Caco-2 (cell line): ENCODE results near the gene PPP2R5C. TPM values are rescaled to one million over a fixed set of nuclear protein-coding genes. Genes with fewer than 3 reads are reported as not detected.
A peak's percentile ranks its signal among the peaks of the same experiment; 100 is the strongest.

Source experiments
- BruUV-seq: library from RNA; stranded (reverse); fragments of 400-500 nt; replicated peaks from 2 replicates; lab custom pipeline; 2021; lab: Mats Ljungman, UMichigan
- CTCF ChIA-PET: fragments of 300-600 bp; sonication (Branson Sonifier 250); formaldehyde crosslinking; loops from one replicate; lab custom pipeline; 2022; ENCODE audit warnings: antibody characterized with exemption; lab: Charles Lee
- POLR2A ChIA-PET: fragments of 300-600 bp; sonication (Branson Sonifier 250); formaldehyde crosslinking; loops from one replicate; lab custom pipeline; 2022; ENCODE audit warnings: antibody characterized with exemption; lab: Charles Lee
- DNase-seq, 2 experiments: peaks; one replicate each; pipeline versions ENCODE4 v3.0.0 to v3.0.0-alpha.2; 2020 to 2022
- H3K27me3 ChIP-seq: replicated peaks from 2 replicates; pipeline ENCODE4 v1.6.0; 2011; ENCODE audit warnings: low read length; ENCODE audit not compliant: control insufficient read depth, insufficient read depth
- H3K36me3 ChIP-seq: 2 replicates; pipeline ENCODE4 v1.5.1; 2011; ENCODE audit warnings: low read length; ENCODE audit not compliant: control insufficient read depth, insufficient read depth
- H3K4me1 ChIP-seq: fragments of 250-450 bp; sonication (Bioruptor Pico); 2 replicates; pipeline ENCODE4 v1.5.1; 2020; ENCODE audit warnings: mild to moderate bottlenecking
- H3K4me3 ChIP-seq: 2 replicates; pipeline ENCODE4 v1.5.1; 2011; ENCODE audit warnings: low read depth, mild to moderate bottlenecking, control low read depth, low read length
- H3K9me3 ChIP-seq: fragments of 250-450 bp; sonication (Bioruptor Pico); 2 replicates; pipeline ENCODE4 v1.5.1; 2020; ENCODE audit warnings: mild to moderate bottlenecking, moderate library complexity
- H3K27ac Mint-ChIP-seq: one replicate; pipeline ENCODE4 v1.8.0; 2022; ENCODE audit warnings: mixed read lengths; ENCODE audit not compliant: unreplicated experiment
- H3K27me3 Mint-ChIP-seq: one replicate; pipeline ENCODE4 v1.8.0; 2022; ENCODE audit warnings: mixed read lengths; ENCODE audit not compliant: insufficient read depth, unreplicated experiment
- H3K36me3 Mint-ChIP-seq: one replicate; pipeline ENCODE4 v1.8.0; 2022; ENCODE audit warnings: mild to moderate bottlenecking, mixed read lengths; ENCODE audit not compliant: insufficient read depth, unreplicated experiment
- H3K4me1 Mint-ChIP-seq: one replicate; pipeline ENCODE4 v1.8.0; 2022; ENCODE audit warnings: low read depth, mixed read lengths; ENCODE audit not compliant: unreplicated experiment
- H3K4me3 Mint-ChIP-seq: one replicate; pipeline ENCODE4 v1.8.0; 2022; ENCODE audit warnings: mild to moderate bottlenecking, moderate library complexity, mixed read lengths; ENCODE audit not compliant: unreplicated experiment
- H3K9me3 Mint-ChIP-seq: one replicate; pipeline ENCODE4 v1.8.0; 2022; ENCODE audit warnings: mixed read lengths; ENCODE audit not compliant: unreplicated experiment
- intact Hi-C: fragments of 100-400 bp; cut with micrococcal nuclease; formaldehyde crosslinking; loops from one replicate; pipeline ENCODE4 v1.10.0; 2022; ENCODE audit not compliant: unreplicated experiment
- total RNA-seq: library from RNA; stranded (reverse); gene quantifications from 2 replicates; pipeline ENCODE4 v1.2.3, GENCODE V29; 2022
- TF ChIP-seq, protein P1 (sequence below), 2 experiments: fragments of 200-600 bp in 1 of 2; IDR thresholded peaks; 1 replicate in 1 of 2; 2 replicates in 1 of 2; pipeline versions ENCODE4 v1.5.1 to v1.8.0; 2011 to 2022; ENCODE audit warnings: antibody characterized with exemption in 1 of 2, control low read depth in 1 of 2, inconsistent platforms in 1 of 2, low read depth in 1 of 2, low read length in 1 of 2, mild to moderate bottlenecking in 1 of 2, moderate library complexity in 1 of 2; ENCODE audit not compliant: insufficient read depth in 1 of 2, severe bottlenecking in 1 of 2, unreplicated experiment in 1 of 2

PPP2R5C gene
- total RNA-seq, 1 experiment from 2014 or later = 97.5 TPM

DNA sequence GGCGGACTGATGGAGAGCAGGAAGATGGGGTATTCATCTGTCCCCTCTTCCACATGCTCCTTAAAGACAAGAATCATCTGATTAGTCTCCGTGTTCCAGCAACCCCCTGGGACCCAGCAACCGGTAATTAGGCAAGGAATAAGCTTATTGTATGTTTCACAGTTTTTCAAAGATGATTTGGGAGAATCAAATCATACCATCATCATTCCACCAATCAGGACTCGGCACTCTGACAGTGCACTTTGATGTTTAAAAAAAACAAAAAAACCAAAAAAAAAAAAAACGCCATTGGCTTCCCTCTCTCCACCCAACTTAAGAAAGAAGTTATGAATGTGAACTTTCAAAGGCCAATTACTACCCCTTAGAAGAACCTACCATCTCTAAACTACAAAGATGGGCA lies 201.5 kb downstream of the PPP2R5C start:
- DNase-seq = no peak
- H3K4me3 Mint-ChIP-seq = no peak overlapping the region

DNA sequence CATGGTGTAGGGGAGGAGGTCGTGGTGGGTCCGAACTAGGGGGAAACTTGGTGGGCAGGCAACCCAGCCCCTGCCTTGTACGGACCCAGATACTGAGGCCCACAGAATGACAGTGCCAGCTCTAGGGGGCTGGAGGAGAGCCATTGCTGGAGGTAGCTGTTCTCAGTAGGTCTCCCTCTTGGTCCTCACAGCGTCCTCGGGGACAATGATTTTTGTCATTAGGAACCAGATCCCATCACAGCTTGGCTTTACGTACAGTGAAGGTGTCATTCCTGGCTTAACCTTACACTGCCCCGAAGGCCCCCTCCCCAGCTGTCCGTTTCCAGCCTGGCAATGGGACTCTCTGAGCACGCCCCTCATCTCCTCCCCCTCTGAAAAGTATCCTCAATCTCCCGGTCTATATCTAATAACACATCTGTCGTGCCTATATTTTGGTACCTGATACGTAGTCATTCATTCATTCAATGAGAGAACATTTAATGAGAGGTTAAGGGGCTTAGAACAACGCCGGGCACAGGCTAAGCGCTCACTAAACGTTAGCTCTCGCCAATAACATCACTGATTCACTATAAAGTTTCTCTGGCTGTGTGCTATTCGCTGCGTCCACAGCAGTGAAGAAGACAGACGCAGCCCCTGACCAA lies 202.3 kb downstream of the PPP2R5C start:
- H3K4me3 Mint-ChIP-seq = peak overlapping the region; percentile 79
- no peak overlapping the region; the same call in 1 of the 2 replicates for H3K4me3 ChIP-seq
- no peaks in the 10 kb centered on the region for H3K36me3 ChIP-seq
- no peaks in the 10 kb centered on the region for H3K9me3 Mint-ChIP-seq
- ChIA-PET POLR2A (no interaction called here), CTCF (no interaction called here)
- H3K27me3 ChIP-seq = no peaks in the 10 kb centered on the region
- DNase-seq = peak in 1 of 2 experiments; percentile 18
- no peaks in the 10 kb centered on the region for H3K27me3 Mint-ChIP-seq
- no peaks in the 10 kb centered on the region for H3K9me3 ChIP-seq
- TF ChIP-seq, protein P1, sequence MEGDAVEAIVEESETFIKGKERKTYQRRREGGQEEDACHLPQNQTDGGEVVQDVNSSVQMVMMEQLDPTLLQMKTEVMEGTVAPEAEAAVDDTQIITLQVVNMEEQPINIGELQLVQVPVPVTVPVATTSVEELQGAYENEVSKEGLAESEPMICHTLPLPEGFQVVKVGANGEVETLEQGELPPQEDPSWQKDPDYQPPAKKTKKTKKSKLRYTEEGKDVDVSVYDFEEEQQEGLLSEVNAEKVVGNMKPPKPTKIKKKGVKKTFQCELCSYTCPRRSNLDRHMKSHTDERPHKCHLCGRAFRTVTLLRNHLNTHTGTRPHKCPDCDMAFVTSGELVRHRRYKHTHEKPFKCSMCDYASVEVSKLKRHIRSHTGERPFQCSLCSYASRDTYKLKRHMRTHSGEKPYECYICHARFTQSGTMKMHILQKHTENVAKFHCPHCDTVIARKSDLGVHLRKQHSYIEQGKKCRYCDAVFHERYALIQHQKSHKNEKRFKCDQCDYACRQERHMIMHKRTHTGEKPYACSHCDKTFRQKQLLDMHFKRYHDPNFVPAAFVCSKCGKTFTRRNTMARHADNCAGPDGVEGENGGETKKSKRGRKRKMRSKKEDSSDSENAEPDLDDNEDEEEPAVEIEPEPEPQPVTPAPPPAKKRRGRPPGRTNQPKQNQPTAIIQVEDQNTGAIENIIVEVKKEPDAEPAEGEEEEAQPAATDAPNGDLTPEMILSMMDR (IDR thresholded peaks at IDR 0.05; ENCODE audit: insufficient read depth in 1 of 2, low read depth in 1 of 2, low read length in 1 of 2, severe bottlenecking in 1 of 2, unreplicated experiment in 1 of 2) = no peak
- peaks cover 21% of the 10 kb centered on the region for H3K4me1 ChIP-seq
- H3K4me1 Mint-ChIP-seq = peaks cover 12% of the 10 kb centered on the region
- no TSS peak for BruUV-seq
- peaks cover 18% of the 10 kb centered on the region for H3K36me3 Mint-ChIP-seq
- intact Hi-C loops = loop anchor here (1.0 to 10.0 kb wide), 5 partner anchors 9 to 354 kb away; partner anchors contain the start of gene ZNF839
- peak overlapping the region; percentile 42 for H3K27ac Mint-ChIP-seq

More for the DNA sequence above, 201.5 kb downstream of the PPP2R5C start:
- Mint-ChIP-seq H3K9me3 (no peaks in the 10 kb centered on the region), H3K27me3 (no peaks in the 10 kb centered on the region), H3K36me3 (peaks cover 14% of the 10 kb centered on the region), H3K27ac (no peak overlapping the region), H3K4me1 (peaks cover 9% of the 10 kb centered on the region)
- intact Hi-C loops = loop anchor here (5.0 to 10.0 kb wide), 3 partner anchors 82 to 354 kb away; partner anchors contain the start of gene ZNF839
- POLR2A ChIA-PET = no interaction called here
- H3K9me3 ChIP-seq = no peaks in the 10 kb centered on the region
- no peaks in the 10 kb centered on the region for H3K27me3 ChIP-seq
- BruUV-seq = no TSS peak
- H3K36me3 ChIP-seq = no peaks in the 10 kb centered on the region
- TF ChIP-seq, protein P1 (IDR thresholded peaks at IDR 0.05; ENCODE audit: insufficient read depth in 1 of 2, low read depth in 1 of 2, low read length in 1 of 2, severe bottlenecking in 1 of 2, unreplicated experiment in 1 of 2) = no peak
- H3K4me3 ChIP-seq = no peak overlapping the region
- CTCF ChIA-PET = no interaction called here
- H3K4me1 ChIP-seq = peaks cover 21% of the 10 kb centered on the region

DNA sequence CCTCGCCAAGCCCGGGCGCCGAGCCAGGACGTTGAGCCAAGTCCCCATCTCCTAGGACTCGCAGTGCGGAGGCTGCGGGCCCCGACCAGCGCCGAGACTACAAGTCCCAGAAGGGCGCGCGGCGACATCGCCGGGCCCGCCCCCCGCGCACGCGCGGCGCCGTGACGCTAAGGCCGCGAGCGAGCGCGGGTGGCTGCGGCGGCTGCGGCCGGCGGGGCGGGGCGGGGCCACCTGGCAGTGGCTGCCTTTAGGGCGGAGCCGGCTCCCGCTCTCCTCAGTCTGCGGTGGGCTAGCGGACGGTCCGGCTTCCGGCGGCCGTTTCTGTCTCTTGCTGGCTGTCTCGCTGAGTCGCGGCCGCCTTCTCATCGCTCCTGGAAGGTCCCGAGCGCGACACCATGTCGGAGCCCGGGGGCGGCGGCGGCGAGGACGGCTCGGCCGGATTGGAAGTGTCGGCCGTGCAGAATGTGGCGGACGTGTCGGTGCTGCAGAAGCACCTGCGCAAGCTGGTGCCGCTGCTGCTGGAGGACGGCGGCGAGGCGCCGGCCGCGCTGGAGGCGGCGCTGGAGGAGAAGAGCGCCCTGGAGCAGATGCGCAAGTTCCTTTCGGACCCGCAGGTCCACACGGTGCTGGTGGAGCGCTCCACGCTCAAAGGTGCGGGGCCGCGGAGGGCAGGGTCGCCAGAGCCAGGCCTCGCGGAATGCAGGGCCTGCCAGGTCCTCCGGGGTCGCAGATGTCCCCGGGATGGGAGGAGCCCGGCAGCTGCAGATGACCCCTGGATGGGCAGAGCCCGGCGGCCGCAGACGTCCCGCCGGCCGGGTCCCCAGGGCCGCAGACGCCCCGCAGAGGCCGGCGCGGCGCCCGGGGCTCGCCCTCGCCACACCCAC lies 203.0 kb downstream of the PPP2R5C start, which contains the start of gene DYNC1H1:
Gene DYNC1H1 (plus strand): TSS at position 277 of the 884 bp plus-strand sequence. CDS start 119 bp downstream, at position 396.
- Mint-ChIP-seq H3K27ac (peak within 1 kb of the TSS; percentile 42), H3K27me3 (no peaks in the 10 kb centered on the region), H3K4me3 (peak within 1 kb of the TSS; percentile 79), H3K9me3 (no peaks in the 10 kb centered on the region), H3K36me3 (peaks cover 21% of the 10 kb centered on the region), H3K4me1 (peaks cover 12% of the 10 kb centered on the region)
- peak; percentile 84 to 93 for DNase-seq
- TF ChIP-seq, protein P1 (IDR thresholded peaks at IDR 0.05; ENCODE audit: insufficient read depth in 1 of 2, low read depth in 1 of 2, low read length in 1 of 2, severe bottlenecking in 1 of 2, unreplicated experiment in 1 of 2) = no peak
- Histone ChIP-seq H3K9me3 (no peaks in the 10 kb centered on the region), H3K36me3 (no peaks in the 10 kb centered on the region), H3K27me3 (no peaks in the 10 kb centered on the region), H3K4me3 (peak within 1 kb of the TSS; percentile 84), H3K4me1 (peaks cover 21% of the 10 kb centered on the region)
- intact Hi-C loops = loop anchor here (1.0 to 10.0 kb wide), 5 partner anchors 8 to 353 kb away; partner anchors contain the start of gene ZNF839
- ChIA-PET POLR2A (no interaction called here), CTCF (no interaction called here)
- BruUV-seq = no TSS peak
